GM12872 (cell line): ENCODE measurements around the gene JOSD1.

Experiments used
- TF ChIP-seq, protein P1 (sequence below): IDR thresholded peaks from 3 replicates; pipeline ENCODE4 v1.5.1; 2011; ENCODE audit warnings: low read depth, mild to moderate bottlenecking, low read length, moderate library complexity; ENCODE audit not compliant: insufficient read depth

The JOSD1 gene

DNA sequence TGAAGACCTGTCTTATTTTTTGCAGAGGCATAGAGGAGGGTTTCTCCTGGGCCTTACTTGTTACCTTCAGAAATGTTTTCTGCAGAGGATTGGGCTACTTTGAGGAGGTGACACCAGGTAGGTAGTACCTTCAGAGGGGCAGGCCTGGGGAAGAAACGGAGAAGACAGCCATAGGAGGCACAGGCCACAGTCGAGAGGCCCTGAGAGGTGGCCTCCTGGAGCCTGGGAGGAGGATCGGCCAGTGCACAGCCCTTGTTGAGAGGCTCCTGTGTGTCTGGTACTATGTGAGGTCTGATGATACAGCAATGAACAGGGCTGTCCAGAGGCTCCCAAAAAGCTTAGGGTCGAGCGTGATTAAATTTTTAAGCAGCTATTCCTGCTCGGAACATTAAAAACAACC lies 16.5 kb upstream of the JOSD1 start:
- TF ChIP-seq, protein P1, sequence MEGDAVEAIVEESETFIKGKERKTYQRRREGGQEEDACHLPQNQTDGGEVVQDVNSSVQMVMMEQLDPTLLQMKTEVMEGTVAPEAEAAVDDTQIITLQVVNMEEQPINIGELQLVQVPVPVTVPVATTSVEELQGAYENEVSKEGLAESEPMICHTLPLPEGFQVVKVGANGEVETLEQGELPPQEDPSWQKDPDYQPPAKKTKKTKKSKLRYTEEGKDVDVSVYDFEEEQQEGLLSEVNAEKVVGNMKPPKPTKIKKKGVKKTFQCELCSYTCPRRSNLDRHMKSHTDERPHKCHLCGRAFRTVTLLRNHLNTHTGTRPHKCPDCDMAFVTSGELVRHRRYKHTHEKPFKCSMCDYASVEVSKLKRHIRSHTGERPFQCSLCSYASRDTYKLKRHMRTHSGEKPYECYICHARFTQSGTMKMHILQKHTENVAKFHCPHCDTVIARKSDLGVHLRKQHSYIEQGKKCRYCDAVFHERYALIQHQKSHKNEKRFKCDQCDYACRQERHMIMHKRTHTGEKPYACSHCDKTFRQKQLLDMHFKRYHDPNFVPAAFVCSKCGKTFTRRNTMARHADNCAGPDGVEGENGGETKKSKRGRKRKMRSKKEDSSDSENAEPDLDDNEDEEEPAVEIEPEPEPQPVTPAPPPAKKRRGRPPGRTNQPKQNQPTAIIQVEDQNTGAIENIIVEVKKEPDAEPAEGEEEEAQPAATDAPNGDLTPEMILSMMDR: no peak

DNA sequence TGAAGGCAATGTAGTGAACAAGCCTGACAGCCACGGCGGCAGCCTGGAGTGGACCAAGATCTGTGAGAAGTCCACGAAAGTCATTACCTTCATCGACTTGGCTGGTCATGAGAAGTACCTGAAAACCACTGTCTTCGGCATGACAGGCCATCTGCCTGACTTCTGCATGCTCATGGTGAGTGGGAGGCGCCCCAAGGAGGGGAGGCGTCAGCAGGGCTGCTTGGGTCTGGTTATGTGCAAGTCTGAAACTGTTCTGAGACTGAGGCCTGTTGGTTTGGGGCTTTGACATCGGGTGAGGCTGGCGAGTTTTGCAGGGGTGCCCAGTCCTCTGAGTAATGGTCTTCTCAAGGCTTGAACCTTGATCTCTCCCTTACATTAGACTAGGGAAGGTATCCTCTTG lies 16.1 kb upstream of the JOSD1 start:
- TF ChIP-seq, protein P1: no peak

DNA sequence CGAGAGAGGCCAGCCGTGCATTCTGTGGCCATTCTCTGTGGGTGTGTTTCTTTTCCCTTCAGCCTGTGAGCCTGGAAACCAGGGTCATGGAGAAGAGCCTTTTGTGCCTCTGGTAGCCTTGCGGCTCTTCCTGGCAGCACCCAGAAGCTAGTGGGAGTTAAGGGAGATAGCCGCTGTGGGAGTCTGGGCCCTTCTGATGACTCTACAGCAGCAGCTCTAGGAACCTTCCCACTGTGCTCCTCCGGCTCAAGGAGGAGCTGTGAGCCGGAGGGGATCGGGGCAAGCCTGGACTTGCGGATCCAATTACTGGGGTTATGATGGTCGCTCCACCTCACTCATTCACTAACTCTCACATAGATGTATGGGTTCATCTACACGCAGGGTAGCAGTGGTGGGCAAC lies 15.5 kb upstream of the JOSD1 start:
- TF ChIP-seq, protein P1: no peak

DNA sequence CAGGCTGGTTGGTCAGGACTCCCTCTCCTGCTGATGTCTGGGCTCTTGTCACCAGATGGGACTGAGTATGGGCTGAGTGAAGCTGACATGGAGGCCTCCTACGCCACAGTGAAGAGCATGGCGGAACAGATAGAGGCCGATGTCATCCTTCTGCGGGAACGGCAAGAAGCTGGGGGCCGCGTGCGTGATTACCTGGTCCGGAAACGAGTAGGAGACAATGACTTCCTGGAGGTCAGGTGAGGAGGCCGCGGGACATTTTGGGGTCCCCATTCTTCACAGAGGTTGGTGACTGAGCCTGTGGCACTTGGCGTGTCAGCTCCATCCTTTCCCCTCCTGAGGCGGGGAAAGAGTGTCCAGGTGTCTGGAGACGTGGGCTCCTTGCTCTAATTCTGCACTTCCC lies 15.1 kb upstream of the JOSD1 start:
- TF ChIP-seq, protein P1: no peak

DNA sequence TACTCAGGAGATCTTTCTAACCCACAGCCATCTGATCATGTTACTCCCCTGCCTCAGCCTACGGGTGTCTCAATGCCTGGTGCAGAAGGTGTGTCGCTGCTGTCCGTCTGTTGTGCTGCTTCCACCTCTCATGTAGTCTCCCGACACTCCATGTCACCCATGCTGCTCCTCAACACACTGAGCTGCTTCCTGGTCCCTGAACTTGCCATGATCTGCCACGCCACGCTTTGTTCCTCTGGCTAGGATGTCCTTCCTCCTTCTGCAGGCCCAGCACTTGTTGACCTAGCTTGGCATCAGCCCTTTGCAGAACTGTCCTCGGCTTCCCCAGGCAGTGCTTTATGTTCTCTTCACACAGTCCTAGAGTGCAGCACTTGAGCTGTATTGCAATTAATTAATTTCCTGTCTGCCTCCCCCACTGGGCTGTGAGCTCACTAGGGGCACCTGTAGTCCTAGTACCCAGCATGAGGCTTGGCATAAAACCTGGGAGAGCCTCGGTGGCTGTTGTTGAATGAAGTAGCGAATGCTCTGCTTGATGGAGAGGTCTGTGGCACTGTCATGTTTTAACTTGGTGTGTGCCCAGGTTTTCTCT lies 14.5 kb upstream of the JOSD1 start:
- TF ChIP-seq, protein P1: no peak

DNA sequence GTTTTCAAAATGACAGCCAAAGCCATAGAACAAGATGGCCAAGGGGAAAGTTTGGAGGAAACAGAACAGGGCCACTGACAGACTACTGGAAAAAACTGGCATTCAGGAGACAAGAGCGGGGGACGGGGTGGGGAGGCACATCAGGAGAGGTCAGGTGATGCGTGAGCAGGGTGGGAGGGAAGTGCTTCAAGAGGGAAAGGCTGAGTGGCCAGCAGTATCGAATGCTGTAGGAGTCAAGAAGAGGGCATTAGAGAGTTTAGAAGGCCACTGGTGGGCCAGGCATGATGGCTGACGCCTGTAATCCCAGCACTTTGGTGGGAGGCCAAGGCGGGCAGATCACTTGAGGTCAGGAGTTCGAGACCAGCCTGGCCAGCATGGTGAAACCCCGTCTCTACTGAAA lies 13.2 kb upstream of the JOSD1 start:
- TF ChIP-seq, protein P1: no peak

DNA sequence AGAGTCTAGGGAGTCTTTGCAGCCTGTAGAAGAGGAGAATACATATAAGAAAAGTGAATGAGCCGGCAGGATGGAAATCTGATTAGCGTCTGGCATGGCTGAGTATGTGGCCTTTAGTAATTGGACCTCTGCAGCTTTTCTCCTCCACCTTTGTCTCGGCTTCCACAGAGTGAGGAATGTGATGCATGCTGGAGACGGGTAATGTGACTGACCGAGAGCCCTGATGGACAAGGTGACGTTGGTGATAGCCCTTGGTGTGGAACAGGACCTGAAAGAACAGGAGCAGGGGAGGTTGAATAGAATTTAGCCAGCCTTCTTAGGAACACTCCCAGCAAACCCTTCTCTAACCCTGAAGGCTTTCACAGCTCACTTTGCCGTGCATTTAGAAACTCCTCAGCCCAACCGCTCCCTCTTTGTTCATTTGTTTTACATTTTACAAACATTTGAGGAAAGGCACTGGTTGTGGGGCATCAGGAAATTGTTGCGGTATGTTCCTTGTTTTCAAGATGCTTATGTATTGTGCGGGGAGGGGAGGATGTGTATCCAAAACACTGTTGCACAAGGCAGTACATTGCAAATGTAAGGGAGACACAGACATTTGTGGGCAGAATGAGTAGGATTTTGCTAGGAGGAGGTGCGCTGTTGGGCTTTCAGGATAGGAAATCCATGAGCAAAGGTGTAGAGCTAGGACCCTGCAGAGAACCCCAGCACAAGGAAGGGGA lies 11.9 kb upstream of the JOSD1 start:
- TF ChIP-seq, protein P1: no peak
